SK-N-SH (cell line): ENCODE measurements around the gene FAM210B. TPM values are rescaled to one million over a fixed set of nuclear protein-coding genes. Genes with fewer than 3 reads are reported as not detected.
"Not testable (repeated sequence)": the region's sequence is repeated elsewhere in the genome, so short reads cannot be mapped to it uniquely, and the experiment has no call there.

Experiments used
- CTCF ChIA-PET: fragments of 300-600, 350-600 bp; formaldehyde crosslinking; extraction: SDS; loops from one replicate; lab custom pipeline; 2021; lab: Yijun Ruan, JAX
- POLR2A ChIA-PET: fragments of 350-600 bp; sonication (Branson Sonifier 250); formaldehyde crosslinking; extraction: SDS; loops from one replicate; lab custom pipeline; 2020; ENCODE audit warnings: antibody characterized with exemption, inconsistent platforms; lab: Yijun Ruan, JAX
- DNase-seq: peaks from one replicate; pipeline ENCODE4 v3.0.0; 2012
- H2AFZ ChIP-seq: fragments of 200-600 bp; sonication (generic); 2 replicates; pipeline ENCODE4 v1.8.1; 2016; ENCODE audit warnings: antibody characterized with exemption, mild to moderate bottlenecking, low read depth
- H3F3A ChIP-seq: fragments of 200-600 bp; sonication (generic); replicated peaks from 2 replicates; pipeline ENCODE3; 2016; ENCODE audit warnings: antibody characterized with exemption, mild to moderate bottlenecking; ENCODE audit not compliant: insufficient read depth
- H3K27ac ChIP-seq, 2 experiments: fragments of 200-500 bp in 1 of 2; fragments of 200-600 bp in 1 of 2; sonication (Bioruptor generic) in 1 of 2; sonication (generic), shearing (Covaris generic) in 1 of 2; 2 replicates each; pipeline versions ENCODE4 v1.5.1 to v1.6.1; 2014 to 2016; ENCODE audit warnings: low read depth in 2 of 2, inconsistent platforms in 1 of 2, low read length in 1 of 2, mild to moderate bottlenecking in 1 of 2, mixed read lengths in 1 of 2
- H3K27me3 ChIP-seq: fragments of 200-600 bp; sonication (generic), shearing (Covaris generic); 2 replicates; pipeline ENCODE4 v1.6.1; 2016; ENCODE audit warnings: mixed run types; ENCODE audit not compliant: insufficient read depth
- H3K36me3 ChIP-seq, 2 experiments: fragments of 200-500 bp in 1 of 2; fragments of 200-600 bp in 1 of 2; sonication (Bioruptor generic) in 1 of 2; sonication (generic) in 1 of 2; replicated peaks in 1 of 2; 2 replicates each; pipeline versions ENCODE3 to v1.5.1; 2014 to 2016; ENCODE audit warnings: low read length in 1 of 2, mild to moderate bottlenecking in 1 of 2; ENCODE audit not compliant: insufficient read depth in 2 of 2, control insufficient read depth in 1 of 2
- H3K4me1 ChIP-seq, 2 experiments: fragments of 200-500 bp in 1 of 2; fragments of 200-600 bp in 1 of 2; sonication (Bioruptor generic) in 1 of 2; sonication (generic), shearing (Covaris generic) in 1 of 2; 2 replicates each; pipeline versions ENCODE4 v1.5.1 to v1.6.1; 2014 to 2016; ENCODE audit warnings: low read depth in 1 of 2, low read length in 1 of 2, mixed run types in 1 of 2; ENCODE audit not compliant: insufficient read depth in 2 of 2, control insufficient read depth in 1 of 2
- H3K4me2 ChIP-seq: fragments of 200-600 bp; sonication (generic), shearing (Covaris generic); 2 replicates; pipeline ENCODE4 v1.6.1; 2017; ENCODE audit warnings: mixed run types
- H3K4me3 ChIP-seq, 2 experiments: fragments of 200-500 bp in 1 of 2; fragments of 200-600 bp in 1 of 2; sonication (Bioruptor generic) in 1 of 2; sonication (generic), shearing (Covaris generic) in 1 of 2; 2 replicates each; pipeline versions ENCODE4 v1.5.1 to v1.8.1; 2014 to 2016; ENCODE audit warnings: low read depth in 2 of 2, inconsistent platforms in 1 of 2, low read length in 1 of 2, mild to moderate bottlenecking in 1 of 2, mixed read lengths in 1 of 2, moderate library complexity in 1 of 2
- H3K79me2 ChIP-seq: fragments of 200-600 bp; sonication (generic); 2 replicates; pipeline ENCODE4 v1.8.1; 2017; ENCODE audit warnings: mild to moderate bottlenecking; ENCODE audit not compliant: insufficient read depth
- H3K9ac ChIP-seq: fragments of 200-600 bp; sonication (generic); 2 replicates; pipeline ENCODE4 v1.6.1; 2017; ENCODE audit warnings: mixed run types
- H3K9me2 ChIP-seq: fragments of 200-600 bp; sonication (generic); 2 replicates; pipeline ENCODE4 v1.6.1; 2017; ENCODE audit warnings: mixed run types
- H3K9me3 ChIP-seq: fragments of 200-600 bp; sonication (generic); 2 replicates; pipeline ENCODE4 v1.6.1; 2017; ENCODE audit warnings: mixed run types, mild to moderate bottlenecking, moderate library complexity
- H4K20me1 ChIP-seq: fragments of 200-600 bp; sonication (generic); 2 replicates; pipeline ENCODE4 v1.6.1; 2017; ENCODE audit warnings: mild to moderate bottlenecking, mixed run types; ENCODE audit not compliant: insufficient read depth
- MXI1 ChIP-seq: IDR thresholded peaks from 2 replicates; pipeline ENCODE4 v1.6.1; 2012; ENCODE audit warnings: mild to moderate bottlenecking, low read depth, low read length, improper control_type of control experiment
- POLR2AphosphoS5 ChIP-seq: IDR thresholded peaks from 2 replicates; pipeline ENCODE4 v1.6.1; 2012; ENCODE audit warnings: low read depth, low read length
- WGBS: methylation state at CpG from one replicate; pipeline ENCODE4 v1.1.6; 2017; ENCODE audit warnings: low lambda C conversion rate; 5-methylcytosine and 5-hydroxymethylcytosine counted together
- polyA plus RNA-seq, 3 experiments: library from polyadenylated mRNA; depleted of rRNA; stranded (reverse); fragments of >200 nt; gene quantifications; 2 replicates each; pipeline ENCODE4 v1.2.3, GENCODE V29; 2012
- TF ChIP-seq, protein P1 (sequence below): IDR thresholded peaks from 2 replicates; pipeline ENCODE4 v1.6.1; 2012; ENCODE audit warnings: mild to moderate bottlenecking, low read depth, low read length, moderate library complexity
- TF ChIP-seq, protein P2 (sequence below): fragments of 200-600 bp; sonication (generic); IDR thresholded peaks from 2 replicates; pipeline ENCODE4 v1.6.1; 2017; ENCODE audit warnings: antibody characterized with exemption, mild to moderate bottlenecking, moderate library complexity

The FAM210B gene
- polyA plus RNA-seq, 1 of the 3 experiments (the other 2 are of a cell fraction): 34.6 TPM

DNA sequence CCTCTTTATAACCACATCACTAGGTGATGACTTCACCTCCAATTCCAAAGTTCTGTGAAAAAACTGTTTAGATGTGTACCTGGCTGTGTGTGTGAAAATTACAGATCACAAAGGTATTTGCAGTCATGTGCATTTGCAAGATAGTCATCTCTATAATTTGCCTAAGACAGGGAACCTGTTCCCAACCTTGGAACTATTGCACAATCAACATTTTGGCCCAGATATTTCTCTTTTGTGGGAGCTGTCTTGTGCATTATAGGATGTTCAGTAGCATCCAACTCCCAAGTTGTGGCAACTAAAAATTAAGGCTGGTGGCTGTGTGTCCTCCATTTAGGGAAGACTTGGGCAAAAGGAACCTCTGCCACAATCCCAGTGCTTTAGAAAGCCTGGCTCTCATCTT lies 34.0 kb upstream of the FAM210B start (continued):
- TF ChIP-seq POLR2AphosphoS5 (no peak), MXI1 (no peak)

DNA sequence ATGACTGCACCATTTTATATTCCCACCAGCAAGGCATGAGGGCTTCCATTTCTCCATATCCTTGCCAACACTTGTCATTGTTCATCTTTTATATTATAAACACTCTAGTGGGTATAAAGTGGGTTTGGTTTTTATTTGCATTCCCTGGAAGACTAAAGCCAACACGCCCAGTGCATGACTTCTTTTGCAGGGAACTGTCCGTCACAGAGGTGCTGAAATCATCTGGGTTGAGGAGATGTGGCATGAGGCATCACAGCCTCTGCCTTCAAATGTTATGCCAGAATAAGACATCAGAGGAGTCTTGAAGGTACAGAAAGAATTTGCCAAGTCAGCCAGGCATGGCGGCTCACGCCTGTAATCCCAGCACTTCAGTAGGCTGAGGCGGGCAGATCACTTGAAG lies 29.9 kb upstream of the FAM210B start:
- Histone ChIP-seq H3K4me2 (no peak overlapping the region), H3K27ac (no peak overlapping the region), H3K4me1 (no peaks in the 10 kb centered on the region), H3F3A (no peaks in the 10 kb centered on the region), H2AFZ (no peak overlapping the region), H3K36me3 (no peaks in the 10 kb centered on the region), H3K4me3 (no peak overlapping the region), H3K9me2 (no peaks in the 10 kb centered on the region), H3K79me2 (no peaks in the 10 kb centered on the region), H3K9me3 (no peaks in the 10 kb centered on the region), H4K20me1 (no peaks in the 10 kb centered on the region), H3K9ac (no peak overlapping the region), H3K27me3 (no peaks in the 10 kb centered on the region)
- no peak for DNase-seq
- TF ChIP-seq, protein P1, sequence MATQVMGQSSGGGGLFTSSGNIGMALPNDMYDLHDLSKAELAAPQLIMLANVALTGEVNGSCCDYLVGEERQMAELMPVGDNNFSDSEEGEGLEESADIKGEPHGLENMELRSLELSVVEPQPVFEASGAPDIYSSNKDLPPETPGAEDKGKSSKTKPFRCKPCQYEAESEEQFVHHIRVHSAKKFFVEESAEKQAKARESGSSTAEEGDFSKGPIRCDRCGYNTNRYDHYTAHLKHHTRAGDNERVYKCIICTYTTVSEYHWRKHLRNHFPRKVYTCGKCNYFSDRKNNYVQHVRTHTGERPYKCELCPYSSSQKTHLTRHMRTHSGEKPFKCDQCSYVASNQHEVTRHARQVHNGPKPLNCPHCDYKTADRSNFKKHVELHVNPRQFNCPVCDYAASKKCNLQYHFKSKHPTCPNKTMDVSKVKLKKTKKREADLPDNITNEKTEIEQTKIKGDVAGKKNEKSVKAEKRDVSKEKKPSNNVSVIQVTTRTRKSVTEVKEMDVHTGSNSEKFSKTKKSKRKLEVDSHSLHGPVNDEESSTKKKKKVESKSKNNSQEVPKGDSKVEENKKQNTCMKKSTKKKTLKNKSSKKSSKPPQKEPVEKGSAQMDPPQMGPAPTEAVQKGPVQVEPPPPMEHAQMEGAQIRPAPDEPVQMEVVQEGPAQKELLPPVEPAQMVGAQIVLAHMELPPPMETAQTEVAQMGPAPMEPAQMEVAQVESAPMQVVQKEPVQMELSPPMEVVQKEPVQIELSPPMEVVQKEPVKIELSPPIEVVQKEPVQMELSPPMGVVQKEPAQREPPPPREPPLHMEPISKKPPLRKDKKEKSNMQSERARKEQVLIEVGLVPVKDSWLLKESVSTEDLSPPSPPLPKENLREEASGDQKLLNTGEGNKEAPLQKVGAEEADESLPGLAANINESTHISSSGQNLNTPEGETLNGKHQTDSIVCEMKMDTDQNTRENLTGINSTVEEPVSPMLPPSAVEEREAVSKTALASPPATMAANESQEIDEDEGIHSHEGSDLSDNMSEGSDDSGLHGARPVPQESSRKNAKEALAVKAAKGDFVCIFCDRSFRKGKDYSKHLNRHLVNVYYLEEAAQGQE: peak; percentile 91
- TF ChIP-seq, protein P2, sequence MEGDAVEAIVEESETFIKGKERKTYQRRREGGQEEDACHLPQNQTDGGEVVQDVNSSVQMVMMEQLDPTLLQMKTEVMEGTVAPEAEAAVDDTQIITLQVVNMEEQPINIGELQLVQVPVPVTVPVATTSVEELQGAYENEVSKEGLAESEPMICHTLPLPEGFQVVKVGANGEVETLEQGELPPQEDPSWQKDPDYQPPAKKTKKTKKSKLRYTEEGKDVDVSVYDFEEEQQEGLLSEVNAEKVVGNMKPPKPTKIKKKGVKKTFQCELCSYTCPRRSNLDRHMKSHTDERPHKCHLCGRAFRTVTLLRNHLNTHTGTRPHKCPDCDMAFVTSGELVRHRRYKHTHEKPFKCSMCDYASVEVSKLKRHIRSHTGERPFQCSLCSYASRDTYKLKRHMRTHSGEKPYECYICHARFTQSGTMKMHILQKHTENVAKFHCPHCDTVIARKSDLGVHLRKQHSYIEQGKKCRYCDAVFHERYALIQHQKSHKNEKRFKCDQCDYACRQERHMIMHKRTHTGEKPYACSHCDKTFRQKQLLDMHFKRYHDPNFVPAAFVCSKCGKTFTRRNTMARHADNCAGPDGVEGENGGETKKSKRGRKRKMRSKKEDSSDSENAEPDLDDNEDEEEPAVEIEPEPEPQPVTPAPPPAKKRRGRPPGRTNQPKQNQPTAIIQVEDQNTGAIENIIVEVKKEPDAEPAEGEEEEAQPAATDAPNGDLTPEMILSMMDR: no peak
- ChIA-PET CTCF (interaction anchor here (0.7 kb wide), 1 partner anchor 15 kb away, joined by 5 read pairs; no protein-coding TSS in a partner anchor), POLR2A (no interaction called here)
- WGBS: 19% methylated on average over 5 of the region's 5 CpGs

DNA sequence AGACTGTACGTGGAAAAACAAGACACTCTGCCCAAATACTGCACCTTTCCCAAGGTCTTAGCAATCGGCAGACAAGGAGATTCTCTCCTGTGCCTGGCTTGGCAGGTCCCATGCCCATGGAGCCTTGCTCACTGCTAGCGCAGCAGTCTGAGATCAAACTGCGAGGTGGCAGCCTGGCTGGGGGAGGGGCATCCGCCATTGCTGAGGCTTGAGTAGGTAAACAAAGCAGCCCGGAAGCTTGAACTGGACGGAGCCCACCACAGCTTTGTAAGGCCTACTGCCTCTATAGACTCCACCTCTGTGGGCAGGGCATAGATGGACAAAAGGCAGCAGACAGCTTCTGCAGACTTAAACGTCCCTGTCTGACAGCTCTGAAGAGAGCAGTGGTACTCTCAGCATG lies 22.1 kb upstream of the FAM210B start:
- H3K36me3 ChIP-seq, POLR2A ChIA-PET, H3K4me1 ChIP-seq, H2AFZ ChIP-seq, DNase-seq, H3K27me3 ChIP-seq, H4K20me1 ChIP-seq, H3K4me2 ChIP-seq, H3F3A ChIP-seq, H3K4me3 ChIP-seq, H3K9ac ChIP-seq, H3K27ac ChIP-seq, H3K79me2 ChIP-seq, H3K9me2 ChIP-seq, H3K9me3 ChIP-seq: not testable (repeated sequence)
- CTCF ChIA-PET: interaction anchor here (1.6 kb wide), 1 partner anchor 15 kb away, joined by 3 read pairs; no protein-coding TSS in a partner anchor
- WGBS: 44% methylated on average over 4 of the region's 8 CpGs
